ENCODE measurements around the gene CD34.

CD34 gene

DNA sequence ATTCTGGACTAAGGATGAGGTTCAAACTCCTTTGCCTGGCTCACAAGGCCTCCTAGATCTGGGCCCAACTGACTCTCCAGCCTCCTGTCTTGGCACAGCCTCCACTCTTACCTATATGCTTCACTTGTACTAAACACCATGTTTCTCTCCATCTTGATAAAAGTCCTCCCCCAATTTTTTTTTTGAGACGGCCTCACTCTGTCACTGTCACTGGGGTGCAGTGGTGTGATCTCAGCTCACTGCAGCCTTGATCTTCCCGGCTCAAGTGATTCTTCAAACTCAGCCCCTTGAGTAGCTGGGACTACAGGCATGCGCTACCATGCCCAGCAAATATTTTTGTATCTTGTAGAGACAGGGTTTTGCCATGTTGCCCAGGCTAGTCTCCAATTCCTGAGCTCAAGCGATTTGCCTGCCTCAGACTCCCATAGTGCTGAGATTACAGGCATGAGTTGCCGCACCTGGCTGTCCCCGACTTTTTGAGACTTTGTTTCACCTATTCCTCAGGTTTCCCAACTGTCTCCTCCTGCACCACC, 39.7 kb downstream of the CD34 start:
- no peak for DNase-seq

DNA sequence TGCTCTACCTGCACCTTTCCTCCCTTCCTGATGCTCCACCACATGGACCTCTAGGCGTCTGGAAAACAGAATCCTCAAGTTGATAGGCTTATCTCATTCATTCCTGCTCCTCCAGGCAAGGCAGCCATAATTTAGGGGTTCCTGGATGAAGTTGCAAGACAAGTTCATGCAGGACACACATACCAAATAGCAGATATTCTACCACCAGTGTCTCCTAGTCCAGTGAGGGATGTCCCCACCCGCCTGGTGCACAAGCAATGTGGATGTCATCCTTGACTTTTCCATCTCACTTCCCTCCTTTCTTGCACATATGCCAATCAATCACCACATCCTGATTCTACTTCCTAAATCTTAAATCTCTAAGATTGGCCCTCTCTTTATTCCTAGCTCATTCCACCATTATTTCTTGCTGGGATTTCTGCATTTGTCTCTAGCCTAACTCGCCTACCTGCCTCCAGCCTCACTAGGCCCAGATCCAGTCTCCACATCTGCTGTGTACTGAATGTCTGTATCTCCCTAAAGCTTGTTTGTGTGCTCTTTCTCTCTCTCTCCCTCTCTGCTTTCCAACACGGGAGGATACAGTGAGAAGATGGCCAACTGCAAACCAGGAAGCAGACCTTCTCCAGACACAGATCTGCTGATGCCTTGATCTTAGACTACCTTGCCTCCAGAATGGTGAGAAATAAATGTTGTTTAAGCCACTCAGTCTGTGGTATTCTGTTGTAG, 40.5 kb downstream of the CD34 start:
- DNase-seq: no peak

DNA sequence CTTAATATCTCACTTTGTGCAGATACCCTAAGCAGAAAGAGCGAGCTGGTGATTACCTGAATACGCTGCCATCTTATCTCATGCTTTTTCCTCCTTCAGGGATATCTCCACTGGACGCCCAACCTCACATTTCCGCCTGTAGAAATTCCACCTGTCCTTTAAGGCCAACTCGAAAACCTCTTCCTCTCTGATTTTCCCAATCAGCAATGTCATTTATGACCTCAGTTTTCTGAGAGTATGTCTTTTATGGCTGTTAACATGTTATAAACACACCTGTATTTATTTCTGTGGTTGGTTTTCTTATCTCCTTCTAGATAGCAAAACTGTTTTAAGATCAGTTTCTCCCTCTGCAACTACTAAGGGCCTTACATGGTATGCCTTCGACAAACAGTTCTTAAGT, 41.1 kb downstream of the CD34 start:
- DNase-seq: no peak

DNA sequence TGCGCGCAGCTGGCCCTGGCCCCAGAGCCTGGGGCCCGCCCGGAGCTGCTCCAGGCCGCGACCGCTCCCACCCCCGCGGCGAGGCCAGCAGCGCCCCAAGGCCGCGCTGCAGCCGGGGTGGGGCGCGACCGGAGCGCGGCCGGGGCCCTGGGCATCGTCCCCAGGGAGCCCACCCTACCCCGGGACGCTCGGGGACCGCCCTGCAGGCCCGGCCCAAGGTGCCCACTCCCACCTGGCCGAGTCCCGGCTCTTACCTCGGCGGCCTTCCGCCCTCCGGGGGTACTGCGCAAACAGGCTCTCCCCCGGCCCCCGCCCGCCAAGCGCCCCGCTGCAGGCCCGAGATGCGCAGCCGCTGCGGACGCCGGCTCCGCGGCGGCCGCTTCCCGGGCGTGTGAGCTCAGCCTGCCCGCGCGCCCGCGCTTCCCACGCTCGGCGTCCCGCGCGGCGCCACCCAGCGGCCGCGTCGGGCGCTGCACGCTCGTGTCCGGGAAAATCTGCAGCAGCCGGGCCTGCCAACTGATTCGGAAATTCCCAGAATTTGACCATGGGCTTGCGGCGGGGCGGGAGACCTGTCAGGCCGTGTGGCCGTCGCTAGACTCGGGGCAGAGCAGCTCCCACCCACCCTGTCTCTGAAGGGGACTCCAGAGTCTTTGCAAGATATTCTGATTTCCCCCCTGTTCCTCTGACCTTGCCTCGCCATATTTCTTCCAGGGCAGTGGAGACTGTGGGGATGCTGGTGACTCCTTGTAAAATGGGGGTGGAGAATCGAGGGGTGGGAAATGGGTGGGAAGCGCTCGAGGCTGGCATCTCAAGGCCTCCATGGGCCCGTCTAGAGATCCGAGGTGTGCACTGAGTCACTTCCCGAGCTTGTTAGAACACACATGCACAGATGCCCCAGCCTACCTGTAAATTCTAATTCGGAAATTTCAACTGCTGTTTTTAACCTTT, 41.9 kb downstream of the CD34 start:
- peak; percentile 58 for DNase-seq

DNA sequence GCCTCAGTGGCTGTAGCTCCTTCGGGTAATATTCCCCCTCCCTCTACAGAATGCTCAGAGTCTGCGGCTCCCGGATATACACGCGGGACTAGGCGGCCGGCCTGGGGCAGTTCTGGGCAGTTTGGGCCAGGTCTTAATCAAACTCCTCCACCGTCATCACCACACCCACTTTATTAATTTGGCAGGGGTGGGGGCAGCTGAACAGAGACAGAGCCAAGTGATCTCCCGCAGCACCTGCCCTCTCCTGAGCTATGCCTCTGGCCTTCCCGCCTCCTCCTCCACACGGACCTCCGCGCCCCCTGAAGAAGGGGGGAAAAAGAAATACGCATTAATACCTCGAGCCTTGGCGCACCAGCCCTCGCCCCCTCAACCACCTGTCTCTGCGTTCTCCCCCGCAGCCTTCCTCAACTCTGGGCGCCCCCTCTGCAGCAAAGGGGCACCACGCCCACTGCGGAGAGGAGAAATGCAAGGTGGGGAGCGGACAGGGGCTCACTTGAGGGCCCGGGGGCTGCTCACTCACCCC, 42.6 kb downstream of the CD34 start:
- peak; percentile 11 for DNase-seq

DNA sequence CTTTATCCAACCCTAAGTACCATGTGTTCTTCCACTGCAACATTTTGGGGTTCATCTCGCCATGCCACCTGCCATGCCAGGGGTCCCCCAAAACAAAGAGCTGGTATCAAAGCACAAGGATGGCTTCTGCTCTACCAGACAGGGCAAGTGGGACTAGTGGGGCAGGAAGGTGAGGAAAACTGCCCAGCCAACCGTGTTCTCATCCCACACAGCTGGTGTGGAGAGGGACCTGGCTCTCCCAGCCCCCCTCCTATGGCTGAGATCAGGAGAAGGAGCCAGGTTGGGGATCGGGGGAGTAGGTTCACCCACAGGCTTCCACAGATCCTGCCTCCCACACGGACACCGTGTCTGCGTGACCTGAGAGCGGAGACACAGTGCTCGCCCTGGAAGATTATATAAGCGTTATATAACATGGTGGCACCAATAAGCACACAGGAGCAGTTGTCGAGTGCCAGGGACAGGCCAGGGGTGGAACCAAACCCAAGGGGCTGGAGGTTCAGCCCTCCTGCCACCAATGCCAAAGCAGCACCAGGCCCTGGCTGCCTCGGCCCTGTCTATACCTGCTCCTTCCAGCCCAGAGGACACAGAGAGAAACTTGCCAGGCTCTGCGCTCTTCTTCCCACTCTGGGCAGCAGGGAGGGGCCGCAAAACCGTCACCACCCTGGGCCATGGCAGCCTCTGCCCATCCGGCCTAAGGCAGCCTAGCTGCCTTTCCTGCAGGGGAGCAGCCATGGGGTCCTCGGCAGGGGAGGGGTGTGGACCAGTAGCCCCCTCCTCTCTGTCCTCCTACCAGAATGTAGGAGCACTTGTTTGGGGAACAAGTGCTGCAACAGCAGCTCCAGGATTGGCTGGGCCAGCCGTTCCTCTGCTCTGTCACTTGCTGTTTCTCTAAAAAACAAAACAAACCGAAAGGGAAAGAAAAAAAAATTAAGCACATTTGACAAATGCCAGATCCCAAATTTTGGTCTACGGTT, 43.5 kb downstream of the CD34 start:
- DNase-seq: no peak

DNA sequence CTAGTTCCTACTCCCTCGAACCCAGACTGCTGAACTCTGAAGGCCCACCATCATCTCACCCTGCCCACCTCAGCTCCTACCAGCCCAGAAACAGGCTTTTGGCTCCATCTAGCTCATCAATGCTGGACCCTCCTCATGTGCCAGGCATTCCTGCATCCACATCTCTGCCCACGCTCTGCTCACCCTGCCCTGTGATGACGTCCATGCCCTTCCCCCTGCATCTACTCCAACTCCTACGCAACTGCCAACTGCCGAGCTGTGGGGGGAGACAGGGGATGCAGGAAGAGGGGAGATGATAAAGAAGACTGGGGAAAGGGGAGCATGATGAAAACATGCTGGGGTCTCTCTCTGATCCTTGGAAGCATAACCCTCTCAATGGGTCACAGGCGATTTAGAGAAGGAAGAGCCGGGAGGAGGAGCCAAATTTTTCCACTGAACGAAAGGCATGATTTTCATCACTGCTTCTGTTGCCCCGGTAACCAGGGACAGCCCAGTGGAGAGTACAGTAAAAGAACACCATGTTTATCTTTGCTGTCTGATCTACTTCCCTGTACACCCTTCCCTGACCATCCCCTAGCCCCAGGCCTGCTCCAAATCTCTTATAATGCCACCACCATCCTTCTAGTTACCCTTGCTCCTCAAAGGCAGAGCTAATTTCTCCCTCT, 44.3 kb downstream of the CD34 start:
- no peak for DNase-seq

DNA sequence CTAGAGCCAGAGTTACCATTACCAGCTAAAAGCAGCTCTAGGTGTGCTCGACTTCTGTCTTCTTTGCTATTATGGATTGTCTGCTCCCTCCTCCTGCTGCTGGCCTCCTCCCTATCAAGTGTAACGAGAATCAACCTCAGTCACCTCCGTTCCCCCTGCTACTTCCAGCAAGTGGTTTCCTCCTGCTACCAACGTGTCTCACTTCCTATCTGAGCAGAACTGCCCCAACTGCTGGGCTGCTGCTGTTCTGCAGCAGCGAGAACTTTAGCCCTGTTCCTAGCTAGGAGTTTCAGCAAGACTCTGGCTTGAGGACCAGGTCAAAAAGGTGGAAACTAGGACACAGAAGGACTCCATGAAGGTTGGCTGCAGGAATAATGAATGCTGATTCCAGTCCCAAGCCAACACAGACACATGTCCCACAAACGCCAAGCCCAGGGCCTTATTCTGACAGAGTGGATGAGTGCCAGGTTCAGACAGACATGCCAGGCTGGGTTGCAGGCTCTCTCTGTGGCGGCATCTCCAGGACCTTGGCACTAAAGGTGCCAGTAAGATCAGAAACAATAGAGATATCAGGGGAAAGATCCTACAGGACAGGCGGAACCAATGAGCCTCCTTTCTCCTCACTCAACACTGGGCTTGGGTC, 46.9 kb downstream of the CD34 start:
- no peak for DNase-seq

DNA sequence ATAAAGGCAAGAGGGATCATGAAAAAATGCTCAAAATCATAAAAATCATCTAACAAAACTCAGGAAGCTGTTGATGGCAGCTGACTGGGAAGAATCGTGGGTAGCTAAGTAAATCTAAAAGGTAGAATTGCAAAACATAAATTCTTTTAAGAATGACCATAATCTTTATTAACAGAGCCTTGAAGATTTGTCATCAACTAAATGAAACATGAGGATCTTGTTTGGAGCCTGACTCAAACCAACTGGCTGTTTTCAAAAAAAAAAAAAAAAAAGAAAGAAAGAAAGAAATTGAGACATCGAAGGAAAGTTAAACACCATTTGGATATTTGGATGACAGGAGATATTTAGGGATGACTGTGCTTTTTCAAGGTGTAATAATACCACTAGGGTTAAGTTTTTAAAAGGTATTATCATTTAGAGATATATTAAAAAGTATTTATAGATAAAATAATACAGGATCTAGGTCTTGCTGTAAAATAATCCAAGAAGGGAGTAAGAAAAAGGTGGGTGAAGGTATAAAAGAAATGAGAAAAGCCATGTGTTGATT, 48.6 kb downstream of the CD34 start:
- DNase-seq: no peak

DNA sequence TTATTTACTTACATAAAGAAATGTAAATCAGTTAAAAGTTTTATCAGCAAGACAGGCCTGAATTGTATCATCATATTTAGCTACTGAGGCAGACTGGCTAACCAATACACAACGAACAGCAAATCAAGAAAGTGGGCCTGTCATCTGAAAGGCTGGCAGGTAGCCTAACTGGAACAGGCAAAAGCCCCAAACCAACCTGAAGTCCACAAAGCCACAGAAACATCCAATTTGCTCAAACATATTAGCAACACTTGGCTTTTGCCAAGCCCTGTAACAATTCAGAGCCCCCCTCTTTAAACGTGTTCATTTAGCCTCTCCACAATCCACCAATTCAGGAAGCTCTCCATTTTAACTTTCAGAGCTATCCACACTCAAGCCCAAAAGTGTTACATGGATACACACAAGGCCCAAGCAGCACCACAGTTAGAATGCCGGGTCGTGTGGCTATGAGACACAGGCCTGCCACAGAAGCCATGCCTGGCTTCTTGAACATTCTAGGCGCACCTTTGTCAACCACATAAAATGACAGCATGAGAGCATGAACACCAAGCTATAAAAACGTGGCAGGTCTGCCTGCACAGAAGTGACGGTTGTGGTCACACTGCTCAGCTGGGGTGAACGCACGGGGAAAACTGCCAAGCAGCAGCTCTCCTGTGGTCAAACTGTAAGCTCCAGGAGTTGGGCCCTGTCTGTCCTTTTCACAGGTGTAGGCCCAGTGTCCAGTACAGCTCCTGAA, 49.3 kb downstream of the CD34 start:
- no peak for DNase-seq

DNA sequence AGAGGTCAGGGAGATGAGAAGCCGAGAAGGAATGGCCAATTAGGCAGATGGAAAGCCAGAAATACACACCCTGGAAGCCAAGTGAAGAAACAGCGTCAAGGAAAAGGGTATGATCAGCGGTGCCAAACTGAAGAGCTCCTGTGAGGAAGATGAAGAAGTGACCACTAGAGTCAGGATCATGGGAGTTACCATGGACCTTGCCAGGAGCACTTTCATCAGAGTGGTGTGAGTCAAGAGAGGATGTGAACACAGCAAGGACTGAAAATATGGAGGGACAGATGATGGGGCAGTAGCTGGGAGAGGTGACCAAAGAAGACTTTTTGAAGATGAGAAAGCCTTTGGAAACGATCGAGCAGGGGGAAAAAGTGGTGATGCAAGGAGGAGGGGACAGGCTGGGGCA, 50.4 kb downstream of the CD34 start:
- DNase-seq: no peak

DNA sequence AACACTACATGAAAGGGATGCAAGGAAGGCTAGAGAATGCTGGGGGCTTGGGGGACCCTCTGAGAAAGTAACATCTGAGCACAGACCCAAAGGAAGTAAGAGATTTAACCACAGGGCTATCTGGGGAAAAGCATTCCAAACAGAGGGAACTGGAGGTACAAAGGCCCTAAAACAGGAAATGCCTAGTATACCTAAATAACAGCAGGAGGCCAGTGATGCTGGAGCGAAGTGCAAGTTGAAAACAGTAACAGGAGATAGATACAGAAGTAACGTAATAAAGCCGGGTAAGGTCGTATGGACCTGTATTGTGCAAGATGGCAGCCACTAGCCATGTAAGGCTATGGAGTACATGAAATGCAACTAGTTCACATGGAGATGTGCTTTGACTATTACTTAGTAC, 52.1 kb downstream of the CD34 start:
- no peak for DNase-seq

DNA sequence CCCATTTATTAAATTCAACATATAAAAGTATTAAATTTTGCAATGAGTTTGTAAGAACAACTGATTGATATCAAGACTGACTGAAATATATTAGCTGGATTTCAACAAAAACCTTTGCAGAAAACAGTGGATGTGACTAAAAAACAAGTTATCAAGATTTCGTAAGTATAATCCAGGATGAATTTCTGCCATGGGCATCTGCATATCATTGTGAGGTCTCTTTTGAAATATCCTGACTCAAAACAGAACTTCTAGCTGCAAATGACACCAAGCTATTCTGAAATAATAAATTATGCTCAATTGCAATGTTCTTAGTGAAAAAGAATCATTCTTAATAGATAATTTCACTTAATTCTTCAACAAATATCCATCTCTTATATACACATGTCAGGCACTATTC, 52.6 kb downstream of the CD34 start:
- no peak for DNase-seq

DNA sequence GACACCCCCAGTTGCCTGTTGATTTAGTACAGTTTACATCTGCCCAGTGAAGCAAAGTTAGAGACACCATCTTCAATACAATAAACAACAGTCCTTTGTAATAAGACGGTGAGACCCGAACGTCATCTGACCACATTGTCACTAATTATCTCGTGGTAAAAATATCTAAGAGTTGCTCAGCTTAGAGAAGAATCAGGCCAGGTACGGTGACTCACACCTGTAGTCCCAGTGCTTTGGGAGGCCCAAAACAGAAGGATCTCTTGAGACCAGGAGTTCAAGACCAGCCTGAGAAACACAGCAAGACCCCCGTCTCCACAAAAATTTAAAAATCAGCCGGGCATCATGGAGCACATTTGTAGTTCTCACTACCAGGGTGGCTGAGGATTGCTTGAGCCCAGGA, 53.5 kb downstream of the CD34 start:
- no peak for DNase-seq

DNA sequence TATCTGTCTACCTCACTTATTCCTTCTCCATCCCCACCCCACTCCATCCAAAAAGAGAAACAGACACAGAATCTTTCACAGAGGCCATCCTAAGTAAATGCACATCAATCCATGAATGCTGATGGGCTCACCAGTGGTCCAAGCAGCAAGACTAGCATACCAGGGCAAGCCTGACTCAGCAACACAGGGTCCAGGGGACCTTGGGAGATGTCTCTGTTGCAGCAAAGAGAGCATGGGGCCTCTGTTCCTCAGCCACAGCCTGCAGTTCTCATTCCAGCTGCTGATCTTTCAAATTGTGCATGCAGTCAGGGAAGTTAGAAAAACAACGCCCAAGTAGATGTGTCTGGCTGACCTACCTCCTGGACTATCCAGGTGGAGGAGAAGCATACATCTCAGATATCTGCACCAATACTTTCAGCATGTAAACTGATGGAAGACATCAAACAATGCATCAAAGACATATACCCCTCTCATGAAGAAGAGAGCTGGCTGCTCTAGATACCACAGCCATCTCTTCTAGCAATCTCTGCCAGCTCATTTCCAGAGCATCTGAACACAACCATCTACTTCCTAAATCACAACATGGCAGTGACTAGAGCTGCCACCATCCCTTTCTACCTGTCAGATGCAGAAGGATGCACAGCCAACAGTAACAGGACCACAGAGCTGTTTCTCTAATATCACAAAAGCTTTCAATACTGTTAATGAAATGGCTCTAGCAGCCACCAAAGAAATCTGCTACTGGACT, 54.5 kb downstream of the CD34 start:
- DNase-seq: no peak

DNA sequence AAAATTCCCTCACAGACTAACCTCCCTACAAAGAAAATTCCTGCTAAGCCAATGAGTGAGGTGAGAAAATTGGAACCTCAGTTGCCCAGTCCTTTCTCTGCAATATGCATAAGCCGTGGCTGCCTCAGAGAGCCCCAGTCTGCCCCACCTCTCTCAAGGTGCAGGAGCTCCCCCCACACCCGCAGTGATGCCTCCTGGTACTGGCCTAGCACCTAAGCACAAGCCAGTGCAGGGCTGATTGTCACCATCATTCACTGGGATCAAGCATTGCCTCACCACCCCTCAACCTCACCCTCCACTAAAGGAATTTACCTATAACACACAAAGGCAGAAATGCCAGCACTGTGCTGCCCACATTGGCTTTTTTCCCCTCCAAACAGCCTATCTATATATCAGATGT, 56.9 kb downstream of the CD34 start:
- no peak for DNase-seq

DNA sequence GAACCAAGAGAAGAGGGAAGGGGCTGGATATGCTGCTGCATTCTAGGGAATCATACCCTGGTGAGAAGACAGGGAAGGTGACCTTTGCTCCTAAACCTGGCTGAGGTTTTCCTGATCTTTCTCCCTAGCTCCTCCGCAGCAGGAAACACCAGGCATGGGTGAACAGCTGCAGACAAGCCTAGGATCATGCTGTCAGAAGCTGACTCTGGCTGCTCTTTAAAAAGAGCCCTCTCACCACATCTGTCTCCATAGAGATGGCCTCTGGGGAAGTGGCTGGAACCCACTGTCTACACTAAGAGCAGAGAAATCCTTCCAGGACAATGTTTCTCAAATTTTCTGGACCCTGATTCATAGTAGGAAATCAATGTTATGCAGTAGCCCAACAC, 57.6 kb downstream of the CD34 start:
- DNase-seq: no peak

DNA sequence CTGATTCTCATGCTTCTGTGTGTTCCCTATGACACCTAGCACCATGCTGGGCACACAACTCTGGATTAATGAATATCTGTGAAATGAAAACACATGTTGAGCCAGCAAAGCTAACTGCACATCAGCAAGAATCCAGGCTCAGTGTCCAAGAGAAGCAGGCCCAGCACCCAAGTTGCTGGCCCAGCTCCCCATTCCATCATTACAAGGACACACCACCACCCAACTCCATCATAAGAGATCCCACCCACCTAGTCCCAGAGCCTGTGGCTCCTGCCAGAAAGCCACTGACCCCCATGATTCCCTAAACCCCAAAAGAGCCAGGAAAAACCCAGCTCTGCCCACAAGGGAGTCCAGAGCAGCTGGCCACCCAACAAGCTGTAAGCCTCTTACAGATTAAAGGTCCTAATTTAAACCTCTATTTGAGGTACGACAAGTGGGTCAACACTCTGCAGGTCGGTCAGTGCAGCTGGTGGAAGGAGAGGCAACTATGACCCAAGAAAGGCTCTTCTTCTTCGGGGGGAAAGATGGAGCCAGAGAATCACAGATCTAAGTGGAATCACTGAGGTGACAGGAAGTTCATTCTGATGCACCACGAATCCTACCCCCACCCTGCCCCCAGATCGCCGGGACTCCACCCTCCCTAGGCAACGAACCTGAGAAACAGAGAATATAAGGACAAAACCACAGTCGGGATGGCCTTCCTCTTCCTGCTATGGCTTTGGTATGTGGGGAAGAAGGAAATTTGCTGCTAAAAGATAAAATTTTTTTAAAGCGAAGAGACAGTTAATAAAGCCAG, 58.2 kb downstream of the CD34 start:
- DNase-seq: no peak

DNA sequence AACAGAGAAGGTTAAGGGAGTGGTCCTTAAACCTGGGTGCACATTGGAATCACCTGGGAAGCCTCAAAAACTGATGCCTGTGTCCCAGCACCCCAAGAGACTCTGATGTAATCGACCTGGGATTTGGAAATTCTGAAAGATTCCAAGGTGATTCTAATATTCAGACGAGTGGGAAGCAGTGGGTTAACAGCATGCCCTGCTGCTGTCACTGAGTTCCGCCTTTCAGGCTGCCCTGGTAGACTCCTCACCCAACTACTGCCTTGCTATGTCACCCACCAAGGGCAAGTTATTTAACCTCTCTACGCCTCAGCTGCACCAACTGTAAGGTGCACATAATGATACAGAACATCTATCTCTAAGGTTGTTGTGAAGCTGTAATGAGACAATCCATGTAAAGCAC, 59.2 kb downstream of the CD34 start:
- DNase-seq: no peak
